Stromal cell of bone marrow (primary cell): Measurements from ENCODE around the gene UGT1A3.

Source experiments
- DNase-seq: peaks from one replicate; pipeline ENCODE4 v3.0.0-alpha.2; 2012; ENCODE audit warnings: low read depth

UGT1A3 gene

DNA sequence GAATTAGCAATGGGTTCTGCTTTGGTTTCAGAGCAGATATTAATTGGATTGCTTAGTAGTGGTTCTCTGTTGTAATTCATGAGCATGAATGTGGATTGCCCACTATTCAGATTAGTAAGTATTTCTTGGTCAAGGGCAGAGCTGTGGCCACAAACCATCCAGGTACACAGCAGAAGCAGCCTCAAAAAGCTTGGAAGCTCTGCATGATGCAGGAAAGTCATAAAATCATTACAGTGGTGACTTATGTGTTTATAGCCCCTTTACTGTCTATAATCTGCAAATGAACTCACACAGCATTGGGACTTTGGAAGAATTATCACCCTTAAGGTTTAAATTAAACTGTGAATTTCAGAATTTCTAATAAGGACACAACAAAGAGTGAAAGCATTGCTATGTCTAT lies 29.3 kb downstream of the UGT1A3 start:
- DNase-seq = no peak

DNA sequence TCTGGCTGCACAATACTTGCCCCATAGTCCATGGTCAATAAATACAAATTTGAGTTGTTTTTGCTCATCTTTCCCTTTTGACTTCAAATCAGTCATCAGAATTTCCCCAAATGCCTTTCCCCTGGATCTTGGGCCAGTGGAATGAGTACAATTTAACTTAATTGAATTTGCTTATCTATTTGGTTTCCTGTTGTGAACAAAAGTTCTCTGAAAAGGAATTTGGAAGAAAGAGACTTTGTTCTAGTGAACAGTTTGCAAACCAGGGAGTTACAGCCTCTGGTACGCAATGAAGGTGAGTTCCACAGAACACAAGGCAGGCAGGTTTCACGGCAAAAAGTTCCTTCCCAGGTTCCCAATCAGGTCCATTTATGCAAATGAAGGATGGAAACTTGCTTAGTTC lies 30.0 kb downstream of the UGT1A3 start:
- DNase-seq = no peak

DNA sequence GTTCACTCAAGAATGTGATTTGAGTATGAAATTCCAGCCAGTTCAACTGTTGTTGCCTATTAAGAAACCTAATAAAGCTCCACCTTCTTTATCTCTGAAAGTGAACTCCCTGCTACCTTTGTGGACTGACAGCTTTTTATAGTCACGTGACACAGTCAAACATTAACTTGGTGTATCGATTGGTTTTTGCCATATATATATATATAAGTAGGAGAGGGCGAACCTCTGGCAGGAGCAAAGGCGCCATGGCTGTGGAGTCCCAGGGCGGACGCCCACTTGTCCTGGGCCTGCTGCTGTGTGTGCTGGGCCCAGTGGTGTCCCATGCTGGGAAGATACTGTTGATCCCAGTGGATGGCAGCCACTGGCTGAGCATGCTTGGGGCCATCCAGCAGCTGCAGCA lies 31.2 kb downstream of the UGT1A3 start, which contains the start of gene UGT1A1:
UGT1A1 (plus strand) TSS at position 228 of the 400 bp plus-strand sequence; CDS start at position 246, 18 bp downstream.
- no peak for DNase-seq

DNA sequence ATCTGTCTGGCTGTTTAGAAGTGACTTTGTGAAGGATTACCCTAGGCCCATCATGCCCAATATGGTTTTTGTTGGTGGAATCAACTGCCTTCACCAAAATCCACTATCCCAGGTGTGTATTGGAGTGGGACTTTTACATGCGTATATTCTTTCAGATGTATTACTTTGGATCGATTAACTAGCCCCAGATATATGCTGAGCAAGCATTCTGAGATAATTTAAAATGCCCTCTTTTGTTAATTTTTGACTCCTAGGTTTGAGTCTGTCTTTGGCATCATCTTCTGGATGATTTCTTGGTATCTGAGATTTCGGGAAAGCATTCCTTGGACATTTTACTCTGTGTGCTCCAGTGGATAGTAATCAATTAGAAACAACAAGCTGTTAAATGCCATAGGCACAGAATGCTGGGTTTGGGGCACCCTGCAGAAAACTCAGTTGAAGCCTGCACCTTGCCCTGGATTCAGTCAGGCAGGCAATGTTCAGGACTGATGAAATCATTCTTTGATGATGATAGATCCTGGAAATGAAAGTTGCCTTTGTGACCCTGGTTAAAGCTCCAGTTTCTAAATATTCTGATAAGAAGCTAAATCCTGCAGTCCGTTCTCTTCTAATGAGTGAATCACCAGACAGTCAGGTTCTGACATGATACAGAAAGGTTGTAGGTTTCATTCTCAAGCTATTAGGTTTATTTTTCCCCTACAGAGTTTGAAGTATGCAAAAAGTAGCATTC lies 32.4 kb downstream of the UGT1A3 start:
- DNase-seq = no peak

DNA sequence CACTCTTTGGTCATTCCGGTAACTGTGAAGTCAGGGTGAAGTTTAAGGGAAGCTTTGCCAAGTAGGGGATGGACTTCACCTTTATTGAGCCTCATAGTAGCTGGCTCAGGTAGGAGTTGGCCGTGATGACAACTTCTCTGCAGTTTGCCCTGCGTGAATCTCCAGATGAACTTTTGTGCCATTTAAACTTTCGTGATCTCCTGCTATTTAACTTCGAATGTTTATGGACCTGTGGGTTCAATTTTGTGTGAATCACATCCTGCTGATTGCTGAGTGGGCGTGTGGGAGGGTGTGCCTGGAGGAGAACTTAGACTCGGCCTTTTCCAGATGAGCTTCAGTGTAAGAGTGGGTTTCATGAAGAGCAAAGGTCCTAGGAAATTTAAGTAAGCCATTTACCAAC lies 35.4 kb downstream of the UGT1A3 start:
- peak; percentile 36 for DNase-seq

DNA sequence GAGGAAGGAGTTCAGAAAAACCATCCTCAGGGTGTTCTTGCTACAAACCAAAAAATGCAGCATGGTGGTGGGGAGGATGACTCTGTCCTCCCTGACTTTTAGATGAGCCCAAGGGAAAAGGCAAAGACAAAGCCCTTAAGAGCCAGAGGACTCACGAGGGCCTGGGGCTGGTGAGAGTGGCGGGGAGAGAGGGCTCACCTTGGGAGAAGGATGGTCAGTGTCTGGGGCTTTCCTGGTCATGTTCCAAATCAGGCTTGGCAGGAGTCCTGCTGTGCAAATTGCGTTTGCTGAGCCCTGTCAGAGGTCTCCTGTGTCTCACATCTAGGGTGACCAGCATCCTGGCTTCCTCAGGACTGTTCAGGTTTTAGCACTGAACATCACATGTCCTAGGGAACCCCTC lies 35.9 kb downstream of the UGT1A3 start:
- DNase-seq = no peak

DNA sequence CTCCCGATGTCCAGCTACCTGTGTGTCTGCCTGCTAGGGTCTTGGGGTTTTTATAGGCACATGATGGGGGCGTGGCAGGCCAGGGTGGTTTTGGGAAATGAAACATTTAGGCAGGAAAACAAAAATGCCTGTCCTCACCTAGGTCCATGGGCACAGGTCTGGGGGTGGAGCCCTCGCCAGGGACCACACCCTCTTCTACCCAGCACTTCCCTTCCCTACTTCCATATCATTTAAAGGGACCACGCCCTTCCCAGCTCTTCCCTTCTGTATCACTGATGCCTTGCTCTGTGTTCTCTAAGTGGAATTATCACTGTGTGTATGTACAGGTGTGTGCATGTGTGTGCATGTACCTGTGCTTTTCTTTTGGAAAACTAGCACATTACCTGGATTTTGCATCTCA lies 37.6 kb downstream of the UGT1A3 start:
- DNase-seq = no peak

DNA sequence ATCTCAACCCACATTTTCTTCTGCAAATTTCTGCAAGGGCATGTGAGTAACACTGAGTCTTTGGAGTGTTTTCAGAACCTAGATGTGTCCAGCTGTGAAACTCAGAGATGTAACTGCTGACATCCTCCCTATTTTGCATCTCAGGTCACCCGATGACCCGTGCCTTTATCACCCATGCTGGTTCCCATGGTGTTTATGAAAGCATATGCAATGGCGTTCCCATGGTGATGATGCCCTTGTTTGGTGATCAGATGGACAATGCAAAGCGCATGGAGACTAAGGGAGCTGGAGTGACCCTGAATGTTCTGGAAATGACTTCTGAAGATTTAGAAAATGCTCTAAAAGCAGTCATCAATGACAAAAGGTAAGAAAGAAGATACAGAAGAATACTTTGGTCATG lies 39.2 kb downstream of the UGT1A3 start:
- no peak for DNase-seq

DNA sequence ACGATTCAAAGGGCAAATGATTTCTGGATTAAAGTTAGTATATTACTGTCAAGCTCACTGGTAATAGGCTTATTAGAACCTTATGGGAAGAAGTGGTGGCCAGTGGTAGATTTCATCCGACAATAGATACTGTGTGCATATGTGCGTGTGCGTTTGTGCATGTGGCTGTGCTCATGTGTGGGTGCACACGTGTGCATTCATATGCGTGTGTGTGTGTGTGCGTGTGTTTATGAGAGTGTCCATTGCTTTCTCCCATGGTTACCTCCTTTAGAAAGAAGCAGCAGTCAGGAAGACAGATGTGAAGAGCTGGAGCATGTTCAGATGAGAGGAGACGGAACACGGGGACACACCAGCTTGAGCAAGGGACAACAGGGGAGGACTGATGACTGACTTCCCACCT lies 40.4 kb downstream of the UGT1A3 start:
- no peak for DNase-seq

DNA sequence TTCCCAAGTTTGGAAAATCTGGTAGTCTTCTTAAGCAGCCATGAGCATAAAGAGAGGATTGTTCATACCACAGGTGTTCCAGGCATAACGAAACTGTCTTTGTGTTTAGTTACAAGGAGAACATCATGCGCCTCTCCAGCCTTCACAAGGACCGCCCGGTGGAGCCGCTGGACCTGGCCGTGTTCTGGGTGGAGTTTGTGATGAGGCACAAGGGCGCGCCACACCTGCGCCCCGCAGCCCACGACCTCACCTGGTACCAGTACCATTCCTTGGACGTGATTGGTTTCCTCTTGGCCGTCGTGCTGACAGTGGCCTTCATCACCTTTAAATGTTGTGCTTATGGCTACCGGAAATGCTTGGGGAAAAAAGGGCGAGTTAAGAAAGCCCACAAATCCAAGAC lies 43.3 kb downstream of the UGT1A3 start:
- no peak for DNase-seq

DNA sequence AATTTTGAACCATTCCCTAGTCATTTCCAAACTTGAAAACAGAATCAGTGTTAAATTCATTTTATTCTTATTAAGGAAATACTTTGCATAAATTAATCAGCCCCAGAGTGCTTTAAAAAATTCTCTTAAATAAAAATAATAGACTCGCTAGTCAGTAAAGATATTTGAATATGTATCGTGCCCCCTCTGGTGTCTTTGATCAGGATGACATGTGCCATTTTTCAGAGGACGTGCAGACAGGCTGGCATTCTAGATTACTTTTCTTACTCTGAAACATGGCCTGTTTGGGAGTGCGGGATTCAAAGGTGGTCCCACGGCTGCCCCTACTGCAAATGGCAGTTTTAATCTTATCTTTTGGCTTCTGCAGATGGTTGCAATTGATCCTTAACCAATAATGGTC lies 43.7 kb downstream of the UGT1A3 start:
- no peak for DNase-seq

DNA sequence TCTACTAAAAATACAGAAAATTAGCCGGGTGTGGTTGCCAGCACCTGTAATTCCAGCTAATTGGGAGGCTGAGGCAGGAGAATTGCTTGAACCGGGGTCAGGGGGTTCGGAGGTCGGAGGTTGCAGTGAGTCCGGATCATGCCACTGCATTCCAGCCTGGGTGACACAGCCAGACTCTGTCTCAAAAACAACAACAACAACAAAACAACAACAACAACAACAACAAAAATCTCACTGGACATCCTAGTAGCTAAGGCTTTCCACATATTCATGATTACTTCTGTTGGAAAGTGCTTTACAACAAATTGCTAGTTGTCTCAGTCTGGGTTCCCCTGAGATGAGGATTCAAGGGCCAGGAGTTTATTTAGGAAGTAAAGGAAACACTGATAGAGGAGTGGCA lies 45.0 kb downstream of the UGT1A3 start:
- no peak for DNase-seq

DNA sequence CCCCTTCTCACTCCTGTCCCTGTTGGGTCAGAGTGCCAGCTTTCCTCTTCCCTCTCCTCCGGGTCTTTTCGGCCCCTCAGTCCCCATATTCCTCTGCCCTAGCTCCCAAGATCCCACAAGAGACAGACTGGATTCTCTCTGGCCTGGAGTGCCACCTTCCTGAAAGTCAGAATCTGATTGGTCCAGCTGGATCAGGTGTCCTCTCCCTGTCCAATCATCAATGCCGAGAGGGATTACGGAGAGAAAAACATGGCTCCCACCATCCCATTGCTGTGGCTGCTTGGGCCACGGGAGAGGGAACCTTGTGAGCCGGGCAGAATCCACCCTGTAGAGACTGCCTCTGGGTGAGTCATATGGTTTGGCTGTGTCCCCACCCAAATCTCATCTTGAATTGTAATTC lies 46.6 kb downstream of the UGT1A3 start:
- no peak for DNase-seq

DNA sequence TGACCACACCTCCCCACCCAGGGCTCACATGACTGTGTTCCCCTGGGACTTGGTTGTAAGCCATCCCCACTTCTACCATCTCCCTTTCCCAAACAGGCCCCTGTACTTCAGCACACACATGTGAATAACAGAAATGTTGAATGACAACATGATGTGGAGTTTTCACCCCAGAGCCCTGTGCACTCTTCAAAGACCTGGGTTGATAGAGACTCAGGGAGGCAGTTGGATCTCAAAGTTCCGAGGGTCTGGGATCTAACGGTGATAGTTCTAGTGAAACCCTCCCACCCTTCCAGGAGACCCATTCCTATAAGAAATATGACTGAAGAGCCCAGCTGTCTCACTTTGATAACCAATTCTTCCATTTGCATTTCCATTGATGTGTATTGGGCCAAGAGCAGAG lies 49.2 kb downstream of the UGT1A3 start, which contains the start of gene MROH2A:
MROH2A (plus strand) TSS at position 301 of the 400 bp plus-strand sequence. CDS start 1,029 bp downstream, outside the sequence.
- no peak for DNase-seq

DNA sequence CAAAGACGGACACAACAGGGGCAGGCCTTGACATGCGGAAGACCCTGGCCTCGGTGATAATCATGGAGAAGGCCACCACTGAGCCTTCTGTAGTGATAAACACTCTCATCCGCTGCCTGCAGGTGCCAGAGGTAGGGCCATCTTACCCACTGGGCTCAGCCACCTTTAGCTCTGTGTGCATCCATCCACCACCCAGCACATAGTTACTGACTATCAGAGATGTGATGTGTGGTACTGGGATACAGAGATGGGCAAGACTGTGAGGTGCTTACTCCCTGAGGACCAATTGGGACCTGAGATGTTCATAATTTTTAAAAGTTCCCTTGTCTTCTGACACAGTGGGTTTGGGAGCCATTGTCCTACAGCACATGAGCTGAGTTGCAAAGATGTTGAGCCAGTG lies 50.9 kb downstream of the UGT1A3 start:
- no peak for DNase-seq

DNA sequence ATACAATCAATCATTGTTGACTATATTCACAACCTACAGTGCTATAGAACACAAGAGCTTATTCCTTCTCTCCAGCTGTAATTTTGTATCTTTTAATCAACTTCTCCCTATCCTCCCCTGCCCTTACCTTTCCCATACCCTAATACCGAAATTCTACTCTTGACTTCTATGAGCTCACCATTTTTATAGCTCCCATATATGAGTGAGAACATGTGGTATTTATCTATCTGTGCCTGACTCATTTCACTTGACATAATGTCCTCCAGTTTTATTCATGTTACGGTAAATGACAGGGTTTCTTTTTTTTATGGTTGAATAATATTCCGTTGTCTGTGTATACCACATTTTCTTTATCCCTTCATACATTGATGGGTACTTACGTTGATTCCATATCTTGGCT lies 51.9 kb downstream of the UGT1A3 start:
- no peak for DNase-seq

DNA sequence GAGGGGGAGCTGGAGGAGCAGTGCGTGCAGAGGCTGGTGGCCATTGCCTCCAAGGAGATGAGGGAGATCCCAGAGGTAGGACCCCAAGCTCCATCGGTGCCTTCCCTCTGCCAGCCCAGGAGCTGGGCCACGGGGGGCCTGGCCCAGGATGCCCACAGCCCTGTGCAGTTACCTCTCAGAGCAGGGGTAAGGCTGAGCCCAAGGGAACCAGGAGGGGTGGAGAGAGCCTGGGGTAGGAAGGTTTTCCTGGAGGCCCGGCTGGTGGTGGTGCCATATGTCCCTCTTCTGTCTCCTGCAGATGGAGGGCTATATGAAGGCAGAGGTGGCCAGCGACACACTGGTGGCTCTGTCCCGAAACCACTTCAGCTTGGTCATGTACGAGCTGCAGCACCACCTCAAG lies 60.7 kb downstream of the UGT1A3 start:
- no peak for DNase-seq

DNA sequence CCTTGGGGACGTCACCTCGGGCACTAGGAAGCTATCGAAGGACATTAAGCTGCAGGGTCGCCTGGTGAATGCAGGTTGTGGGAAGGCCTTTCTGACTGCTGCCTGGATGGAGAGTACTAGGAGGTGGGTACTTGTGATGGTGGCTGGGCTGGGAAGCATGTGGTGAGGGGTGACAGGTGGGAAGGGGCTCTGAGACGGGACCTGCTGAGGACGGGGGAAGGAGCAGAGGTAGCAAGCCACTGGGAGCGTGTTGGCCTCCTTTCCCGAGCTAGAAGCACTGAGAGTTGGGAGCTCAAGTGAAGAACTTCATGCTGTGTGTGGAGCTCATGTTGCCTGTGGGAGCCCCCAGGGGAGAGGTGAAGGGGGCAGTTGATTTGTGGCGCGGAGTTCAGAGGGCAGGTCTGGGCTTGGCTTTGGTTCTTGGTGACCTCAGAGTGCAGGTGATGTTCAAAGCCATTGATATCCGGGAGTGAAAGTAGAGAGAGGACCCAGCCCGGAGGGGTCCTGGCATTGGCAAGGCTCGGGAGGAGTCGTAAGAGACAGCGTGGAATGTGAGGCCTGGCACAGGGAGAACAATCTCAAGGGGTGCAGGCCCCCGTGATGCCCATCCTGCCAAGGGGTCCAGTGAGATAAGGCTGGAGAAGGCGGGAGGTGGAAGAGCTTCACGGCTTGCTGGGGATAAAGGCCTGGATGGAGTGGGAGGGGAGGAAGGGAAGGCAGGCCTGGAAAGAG lies 62.5 kb downstream of the UGT1A3 start:
- DNase-seq = no peak

DNA sequence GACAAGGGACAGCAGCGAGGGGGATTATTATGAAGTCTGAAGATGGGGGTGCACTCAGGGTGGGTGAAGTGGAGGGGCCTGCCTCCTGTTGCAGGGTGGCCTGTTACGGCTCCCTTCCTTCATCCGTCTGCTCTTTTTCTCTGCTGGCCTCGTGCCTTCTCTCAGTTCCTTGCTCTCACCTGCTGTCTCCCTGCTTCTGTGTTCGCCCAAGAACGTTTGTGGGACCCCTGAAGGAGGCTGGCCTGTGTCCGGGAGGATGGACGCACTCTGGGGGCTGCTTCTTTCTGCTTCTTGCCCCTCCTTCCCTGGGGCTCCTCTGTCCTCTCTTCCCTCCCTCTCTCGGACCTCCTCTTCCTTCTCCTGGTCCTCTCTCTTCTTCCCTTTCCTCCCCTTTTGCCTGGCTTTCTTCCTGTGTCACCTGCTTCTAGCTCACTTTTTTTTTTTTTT lies 63.1 kb downstream of the UGT1A3 start:
- DNase-seq = no peak

DNA sequence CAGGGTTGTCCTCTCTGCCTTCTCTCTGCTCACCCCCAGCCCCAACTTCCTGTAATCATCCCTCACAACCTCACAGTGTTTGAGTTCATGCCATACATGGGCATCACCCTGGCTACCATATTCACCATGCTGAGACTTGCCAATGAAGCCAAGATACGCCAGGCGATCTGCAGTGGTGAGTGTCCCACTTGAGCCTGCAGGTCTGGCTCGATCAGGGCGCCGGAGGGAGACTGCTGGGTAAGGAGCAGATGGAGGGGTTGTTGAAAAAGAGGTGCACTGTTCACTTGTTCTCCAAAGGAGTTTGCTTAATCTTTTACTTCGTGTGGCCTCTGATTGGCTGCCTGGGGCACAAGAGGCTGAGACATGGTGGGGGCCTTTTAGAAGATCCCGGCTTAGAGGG lies 63.9 kb downstream of the UGT1A3 start:
- DNase-seq = no peak

DNA sequence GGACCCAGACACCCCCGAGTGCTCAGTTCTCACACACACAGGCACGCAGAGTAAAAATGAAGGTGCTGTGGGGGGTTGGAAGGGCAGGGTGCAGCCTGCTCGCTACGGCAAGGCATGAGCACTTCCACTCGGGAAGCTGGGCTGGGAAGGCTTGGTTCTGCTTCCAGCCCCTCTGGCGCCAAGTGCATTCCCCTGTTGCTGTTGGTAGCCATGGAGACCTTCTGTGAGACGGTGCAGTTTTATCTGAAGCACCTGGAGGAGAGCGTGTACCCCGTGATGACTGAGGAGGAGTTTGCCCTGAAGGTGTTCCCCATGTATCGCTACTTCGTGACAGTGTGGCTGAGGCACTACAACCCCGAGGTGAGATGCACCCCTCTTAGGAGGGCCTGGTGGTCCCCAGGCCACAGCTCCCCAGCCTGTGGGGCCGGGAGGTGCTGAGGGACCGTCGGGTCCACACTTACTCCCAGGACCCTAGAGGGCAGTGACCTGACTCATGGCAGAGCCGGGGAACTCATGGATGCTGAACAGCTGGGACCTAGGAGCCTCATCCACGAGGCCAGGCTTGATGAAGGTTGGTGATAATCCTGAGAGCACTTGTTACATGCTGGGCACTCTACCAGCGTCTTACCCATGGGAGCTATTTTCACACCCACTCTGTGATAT lies 64.8 kb downstream of the UGT1A3 start:
- no peak for DNase-seq

DNA sequence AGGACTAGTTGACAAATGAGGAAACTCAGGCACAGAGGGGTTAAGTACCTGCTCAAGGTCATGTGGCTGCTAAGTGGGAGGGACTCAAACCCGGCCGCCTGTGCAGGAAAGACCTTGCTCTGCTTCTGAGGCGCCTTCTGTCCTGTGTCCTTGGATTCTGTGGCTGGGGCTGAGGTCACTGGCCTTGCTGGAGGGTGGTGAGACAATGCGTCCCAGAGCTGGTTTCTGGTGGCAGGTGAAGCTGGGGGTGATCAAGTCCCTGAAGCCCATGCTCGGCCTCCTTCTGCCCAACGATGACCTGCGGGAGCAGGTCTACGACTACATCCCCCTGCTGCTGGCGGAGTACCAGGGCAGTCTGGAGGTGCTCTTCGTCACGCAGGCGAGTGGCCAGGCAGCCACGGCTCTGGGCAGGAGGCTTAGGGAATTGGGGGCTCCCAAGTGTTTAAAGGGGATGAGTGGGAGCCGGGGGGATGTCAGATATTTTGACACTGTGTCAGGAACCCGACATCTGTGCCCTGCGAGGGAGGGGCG lies 65.4 kb downstream of the UGT1A3 start:
- no peak for DNase-seq

DNA sequence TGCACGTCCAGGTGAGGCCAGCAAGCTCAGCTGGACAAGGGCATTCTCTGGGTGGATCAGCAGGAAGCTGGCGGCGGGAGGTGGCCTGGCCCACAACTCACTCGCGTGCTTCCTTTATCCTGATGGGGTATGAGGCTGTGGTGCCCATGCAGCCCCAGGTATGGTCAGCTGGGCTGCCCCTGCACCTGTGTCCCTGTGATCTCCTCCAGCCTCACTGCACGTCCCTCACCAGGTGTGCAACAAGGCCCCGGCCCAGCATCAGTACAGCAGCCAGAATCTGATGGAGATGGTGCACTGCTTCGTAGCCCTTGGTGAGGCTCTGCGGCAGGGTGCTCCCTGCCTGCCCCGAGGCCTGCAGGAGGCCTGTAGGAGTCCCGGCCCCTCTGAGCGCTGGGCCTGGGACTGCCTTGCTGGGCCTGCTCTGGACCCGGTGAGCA lies 66.9 kb downstream of the UGT1A3 start:
- no peak for DNase-seq
